Measurements from ENCODE around the gene C12orf75. TPM values are rescaled to one million over a fixed set of nuclear protein-coding genes. Genes with fewer than 3 reads are reported as not detected.

Gene C12orf75
- total and polyA plus RNA-seq, 2 experiments from 2014 or later = 43.9 to 69.8 TPM

DNA sequence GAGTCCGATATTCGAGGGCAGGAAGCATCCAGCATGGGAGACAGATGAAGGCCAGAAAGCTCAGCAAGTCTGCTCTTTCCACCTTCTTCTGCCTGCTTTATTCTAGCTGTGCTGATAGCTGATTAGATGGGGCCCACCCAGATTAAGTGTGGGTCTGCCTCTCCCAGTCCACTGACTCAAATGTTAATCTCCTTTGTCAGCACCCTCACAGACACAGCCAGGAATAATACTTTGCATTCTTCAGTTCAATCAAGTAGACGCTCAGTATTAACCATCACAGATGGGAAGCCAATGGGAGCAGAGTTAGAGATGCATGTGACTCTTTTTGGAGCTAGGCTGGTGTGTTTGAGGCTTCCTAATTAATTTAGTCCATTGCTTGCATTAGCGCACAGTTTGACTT is 17.0 kb downstream of the C12orf75 start (continued):
- TF ChIP-seq, protein P1, sequence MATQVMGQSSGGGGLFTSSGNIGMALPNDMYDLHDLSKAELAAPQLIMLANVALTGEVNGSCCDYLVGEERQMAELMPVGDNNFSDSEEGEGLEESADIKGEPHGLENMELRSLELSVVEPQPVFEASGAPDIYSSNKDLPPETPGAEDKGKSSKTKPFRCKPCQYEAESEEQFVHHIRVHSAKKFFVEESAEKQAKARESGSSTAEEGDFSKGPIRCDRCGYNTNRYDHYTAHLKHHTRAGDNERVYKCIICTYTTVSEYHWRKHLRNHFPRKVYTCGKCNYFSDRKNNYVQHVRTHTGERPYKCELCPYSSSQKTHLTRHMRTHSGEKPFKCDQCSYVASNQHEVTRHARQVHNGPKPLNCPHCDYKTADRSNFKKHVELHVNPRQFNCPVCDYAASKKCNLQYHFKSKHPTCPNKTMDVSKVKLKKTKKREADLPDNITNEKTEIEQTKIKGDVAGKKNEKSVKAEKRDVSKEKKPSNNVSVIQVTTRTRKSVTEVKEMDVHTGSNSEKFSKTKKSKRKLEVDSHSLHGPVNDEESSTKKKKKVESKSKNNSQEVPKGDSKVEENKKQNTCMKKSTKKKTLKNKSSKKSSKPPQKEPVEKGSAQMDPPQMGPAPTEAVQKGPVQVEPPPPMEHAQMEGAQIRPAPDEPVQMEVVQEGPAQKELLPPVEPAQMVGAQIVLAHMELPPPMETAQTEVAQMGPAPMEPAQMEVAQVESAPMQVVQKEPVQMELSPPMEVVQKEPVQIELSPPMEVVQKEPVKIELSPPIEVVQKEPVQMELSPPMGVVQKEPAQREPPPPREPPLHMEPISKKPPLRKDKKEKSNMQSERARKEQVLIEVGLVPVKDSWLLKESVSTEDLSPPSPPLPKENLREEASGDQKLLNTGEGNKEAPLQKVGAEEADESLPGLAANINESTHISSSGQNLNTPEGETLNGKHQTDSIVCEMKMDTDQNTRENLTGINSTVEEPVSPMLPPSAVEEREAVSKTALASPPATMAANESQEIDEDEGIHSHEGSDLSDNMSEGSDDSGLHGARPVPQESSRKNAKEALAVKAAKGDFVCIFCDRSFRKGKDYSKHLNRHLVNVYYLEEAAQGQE (IDR thresholded peaks at IDR 0.05; ENCODE audit: unreplicated experiment) = no peak

DNA sequence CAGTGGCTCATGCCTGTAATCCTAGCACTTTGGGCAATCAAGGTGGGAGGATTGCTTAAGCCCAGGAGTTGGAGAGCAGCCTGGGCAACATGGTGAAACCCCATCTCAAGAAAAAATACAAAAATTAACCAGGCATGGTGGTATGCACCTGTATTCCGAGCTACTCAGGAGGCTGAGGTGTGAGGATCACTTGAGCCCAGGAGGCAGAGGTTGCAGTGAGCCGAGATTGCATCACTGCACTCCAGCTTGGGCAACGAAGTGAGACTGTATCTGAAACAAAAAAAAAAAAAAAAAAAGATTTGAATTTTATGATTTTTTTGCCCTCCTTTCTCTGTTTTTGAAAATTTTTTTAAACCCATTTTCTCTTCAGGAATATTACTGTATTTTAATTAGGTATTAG is 17.7 kb downstream of the C12orf75 start:
- no peaks in the 10 kb centered on the region; the same call in 1 of the 2 replicates for H3K9me2 ChIP-seq (ENCODE audit: insufficient read depth)
- Mint-ChIP-seq H3K4me1 (peaks cover 32% of the 10 kb centered on the region), H3K36me3 (ENCODE audit: low read depth) (no peaks in the 10 kb centered on the region), H3K4me3 (no peak overlapping the region), H3K9me3 (no peaks in the 10 kb centered on the region), H3K27me3 (ENCODE audit: insufficient read depth, low read depth, poor library complexity) (peaks cover under 1% of the 10 kb centered on the region), H3K27ac (no peak overlapping the region)
- no peaks in the 10 kb centered on the region for H4K20me1 ChIP-seq (replicated peaks; ENCODE audit: insufficient read depth)
- H2AFZ ChIP-seq = no peak overlapping the region
- H3K4me3 ChIP-seq = no peak overlapping the region
- H3K27ac ChIP-seq (ENCODE audit: low read depth) = no peak overlapping the region
- ATAC-seq (no peak), DNase-seq (ENCODE audit: low spot score) (no peak)
- H3K27me3 ChIP-seq (ENCODE audit: insufficient read depth) = no peaks in the 10 kb centered on the region
- H3K36me3 ChIP-seq (ENCODE audit: insufficient read depth) = no peaks in the 10 kb centered on the region
- no peaks in the 10 kb centered on the region for H3F3A ChIP-seq (replicated peaks; ENCODE audit: low read depth)
- H3K79me2 ChIP-seq (replicated peaks; ENCODE audit: insufficient read depth) = no peaks in the 10 kb centered on the region; the same call in 1 of the 2 replicates
- H3K4me1 ChIP-seq (ENCODE audit: insufficient read depth) = peaks cover 25% of the 10 kb centered on the region
- H3K4me2 ChIP-seq = no peak overlapping the region
- TF ChIP-seq, protein P2, sequence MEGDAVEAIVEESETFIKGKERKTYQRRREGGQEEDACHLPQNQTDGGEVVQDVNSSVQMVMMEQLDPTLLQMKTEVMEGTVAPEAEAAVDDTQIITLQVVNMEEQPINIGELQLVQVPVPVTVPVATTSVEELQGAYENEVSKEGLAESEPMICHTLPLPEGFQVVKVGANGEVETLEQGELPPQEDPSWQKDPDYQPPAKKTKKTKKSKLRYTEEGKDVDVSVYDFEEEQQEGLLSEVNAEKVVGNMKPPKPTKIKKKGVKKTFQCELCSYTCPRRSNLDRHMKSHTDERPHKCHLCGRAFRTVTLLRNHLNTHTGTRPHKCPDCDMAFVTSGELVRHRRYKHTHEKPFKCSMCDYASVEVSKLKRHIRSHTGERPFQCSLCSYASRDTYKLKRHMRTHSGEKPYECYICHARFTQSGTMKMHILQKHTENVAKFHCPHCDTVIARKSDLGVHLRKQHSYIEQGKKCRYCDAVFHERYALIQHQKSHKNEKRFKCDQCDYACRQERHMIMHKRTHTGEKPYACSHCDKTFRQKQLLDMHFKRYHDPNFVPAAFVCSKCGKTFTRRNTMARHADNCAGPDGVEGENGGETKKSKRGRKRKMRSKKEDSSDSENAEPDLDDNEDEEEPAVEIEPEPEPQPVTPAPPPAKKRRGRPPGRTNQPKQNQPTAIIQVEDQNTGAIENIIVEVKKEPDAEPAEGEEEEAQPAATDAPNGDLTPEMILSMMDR (conservative IDR thresholded peaks at IDR 0.05; ENCODE audit: low read depth in 2 of 2) = no peak
- TF ChIP-seq JUNB (IDR thresholded peaks at IDR 0.05; ENCODE audit: unreplicated experiment) (no peak), POLR2AphosphoS5 (IDR thresholded peaks at IDR 0.05; ENCODE audit: low read depth) (no peak), EZH2 (IDR thresholded peaks at IDR 0.05; ENCODE audit: low read depth, unreplicated experiment) (no peak), NANOG (IDR thresholded peaks at IDR 0.05; ENCODE audit: borderline replicate concordance) (no peak), ZNF331 (CRISPR knock-in tag; IDR thresholded peaks at IDR 0.05; ENCODE audit: low read depth) (no peak), STAT1 (IDR thresholded peaks at IDR 0.05; ENCODE audit: unreplicated experiment) (no peak), CREB1 (CRISPR knock-in tag; IDR thresholded peaks at IDR 0.05; ENCODE audit: low read depth) (no peak)
- TF ChIP-seq, protein P1 (IDR thresholded peaks at IDR 0.05; ENCODE audit: unreplicated experiment) = no peak
- TF ChIP-seq, protein P3, sequence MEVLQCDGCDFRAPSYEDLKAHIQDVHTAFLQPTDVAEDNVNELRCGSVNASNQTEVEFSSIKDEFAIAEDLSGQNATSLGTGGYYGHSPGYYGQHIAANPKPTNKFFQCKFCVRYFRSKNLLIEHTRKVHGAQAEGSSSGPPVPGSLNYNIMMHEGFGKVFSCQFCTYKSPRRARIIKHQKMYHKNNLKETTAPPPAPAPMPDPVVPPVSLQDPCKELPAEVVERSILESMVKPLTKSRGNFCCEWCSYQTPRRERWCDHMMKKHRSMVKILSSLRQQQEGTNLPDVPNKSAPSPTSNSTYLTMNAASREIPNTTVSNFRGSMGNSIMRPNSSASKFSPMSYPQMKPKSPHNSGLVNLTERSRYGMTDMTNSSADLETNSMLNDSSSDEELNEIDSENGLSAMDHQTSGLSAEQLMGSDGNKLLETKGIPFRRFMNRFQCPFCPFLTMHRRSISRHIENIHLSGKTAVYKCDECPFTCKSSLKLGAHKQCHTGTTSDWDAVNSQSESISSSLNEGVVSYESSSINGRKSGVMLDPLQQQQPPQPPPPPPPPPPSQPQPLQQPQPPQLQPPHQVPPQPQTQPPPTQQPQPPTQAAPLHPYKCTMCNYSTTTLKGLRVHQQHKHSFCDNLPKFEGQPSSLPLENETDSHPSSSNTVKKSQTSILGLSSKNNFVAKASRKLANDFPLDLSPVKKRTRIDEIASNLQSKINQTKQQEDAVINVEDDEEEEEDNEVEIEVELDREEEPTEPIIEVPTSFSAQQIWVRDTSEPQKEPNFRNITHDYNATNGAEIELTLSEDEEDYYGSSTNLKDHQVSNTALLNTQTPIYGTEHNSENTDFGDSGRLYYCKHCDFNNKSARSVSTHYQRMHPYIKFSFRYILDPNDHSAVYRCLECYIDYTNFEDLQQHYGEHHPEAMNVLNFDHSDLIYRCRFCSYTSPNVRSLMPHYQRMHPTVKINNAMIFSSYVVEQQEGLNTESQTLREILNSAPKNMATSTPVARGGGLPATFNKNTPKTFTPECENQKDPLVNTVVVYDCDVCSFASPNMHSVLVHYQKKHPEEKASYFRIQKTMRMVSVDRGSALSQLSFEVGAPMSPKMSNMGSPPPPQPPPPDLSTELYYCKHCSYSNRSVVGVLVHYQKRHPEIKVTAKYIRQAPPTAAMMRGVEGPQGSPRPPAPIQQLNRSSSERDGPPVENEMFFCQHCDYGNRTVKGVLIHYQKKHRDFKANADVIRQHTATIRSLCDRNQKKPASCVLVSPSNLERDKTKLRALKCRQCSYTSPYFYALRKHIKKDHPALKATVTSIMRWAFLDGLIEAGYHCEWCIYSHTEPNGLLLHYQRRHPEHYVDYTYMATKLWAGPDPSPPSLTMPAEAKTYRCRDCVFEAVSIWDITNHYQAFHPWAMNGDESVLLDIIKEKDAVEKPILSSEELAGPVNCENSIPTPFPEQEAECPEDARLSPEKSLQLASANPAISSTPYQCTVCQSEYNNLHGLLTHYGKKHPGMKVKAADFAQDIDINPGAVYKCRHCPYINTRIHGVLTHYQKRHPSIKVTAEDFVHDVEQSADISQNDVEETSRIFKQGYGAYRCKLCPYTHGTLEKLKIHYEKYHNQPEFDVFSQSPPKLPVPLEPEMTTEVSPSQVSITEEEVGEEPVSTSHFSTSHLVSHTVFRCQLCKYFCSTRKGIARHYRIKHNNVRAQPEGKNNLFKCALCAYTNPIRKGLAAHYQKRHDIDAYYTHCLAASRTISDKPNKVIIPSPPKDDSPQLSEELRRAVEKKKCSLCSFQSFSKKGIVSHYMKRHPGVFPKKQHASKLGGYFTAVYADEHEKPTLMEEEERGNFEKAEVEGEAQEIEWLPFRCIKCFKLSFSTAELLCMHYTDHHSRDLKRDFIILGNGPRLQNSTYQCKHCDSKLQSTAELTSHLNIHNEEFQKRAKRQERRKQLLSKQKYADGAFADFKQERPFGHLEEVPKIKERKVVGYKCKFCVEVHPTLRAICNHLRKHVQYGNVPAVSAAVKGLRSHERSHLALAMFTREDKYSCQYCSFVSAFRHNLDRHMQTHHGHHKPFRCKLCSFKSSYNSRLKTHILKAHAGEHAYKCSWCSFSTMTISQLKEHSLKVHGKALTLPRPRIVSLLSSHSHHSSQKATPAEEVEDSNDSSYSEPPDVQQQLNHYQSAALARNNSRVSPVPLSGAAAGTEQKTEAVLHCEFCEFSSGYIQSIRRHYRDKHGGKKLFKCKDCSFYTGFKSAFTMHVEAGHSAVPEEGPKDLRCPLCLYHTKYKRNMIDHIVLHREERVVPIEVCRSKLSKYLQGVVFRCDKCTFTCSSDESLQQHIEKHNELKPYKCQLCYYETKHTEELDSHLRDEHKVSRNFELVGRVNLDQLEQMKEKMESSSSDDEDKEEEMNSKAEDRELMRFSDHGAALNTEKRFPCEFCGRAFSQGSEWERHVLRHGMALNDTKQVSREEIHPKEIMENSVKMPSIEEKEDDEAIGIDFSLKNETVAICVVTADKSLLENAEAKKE (CRISPR knock-in tag; IDR thresholded peaks at IDR 0.05) = no peak

Measured in GM23338 (cell line).